Femur (tissue), 1 donor: ENCODE data around the gene APC.
"Not testable (repeated sequence)": the region's sequence is repeated elsewhere in the genome, so short reads cannot be mapped to it uniquely, and the experiment has no call there.

Experiments used
- DNase-seq: peaks from one replicate; pipeline ENCODE4 v3.0.0-alpha.2; 2017

Gene APC

DNA sequence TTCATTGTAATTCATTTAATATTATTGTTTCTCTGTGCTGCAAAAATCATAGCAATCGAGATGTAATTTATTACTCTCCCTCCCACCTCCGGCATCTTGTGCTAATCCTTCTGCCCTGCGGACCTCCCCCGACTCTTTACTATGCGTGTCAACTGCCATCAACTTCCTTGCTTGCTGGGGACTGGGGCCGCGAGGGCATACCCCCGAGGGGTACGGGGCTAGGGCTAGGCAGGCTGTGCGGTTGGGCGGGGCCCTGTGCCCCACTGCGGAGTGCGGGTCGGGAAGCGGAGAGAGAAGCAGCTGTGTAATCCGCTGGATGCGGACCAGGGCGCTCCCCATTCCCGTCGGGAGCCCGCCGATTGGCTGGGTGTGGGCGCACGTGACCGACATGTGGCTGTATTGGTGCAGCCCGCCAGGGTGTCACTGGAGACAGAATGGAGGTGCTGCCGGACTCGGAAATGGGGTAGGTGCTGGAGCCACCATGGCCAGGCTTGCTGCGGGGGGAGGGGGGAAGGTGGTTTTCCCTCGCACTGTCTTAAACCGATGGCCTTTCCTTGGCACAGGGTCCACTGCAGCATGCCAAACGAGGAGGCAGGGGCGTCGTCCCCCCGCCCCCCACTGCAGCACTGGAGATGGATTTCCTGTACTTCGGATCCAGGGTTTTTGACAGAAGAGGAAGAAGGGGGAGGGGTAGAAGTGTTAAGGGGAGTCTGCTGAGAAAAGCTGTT lies at the start of gene APC:
TSS of gene APC (plus strand) at position 423 of the 728 bp plus-strand sequence. CDS start 17,006 bp downstream, outside the sequence.
- peak; percentile 96 for DNase-seq

DNA sequence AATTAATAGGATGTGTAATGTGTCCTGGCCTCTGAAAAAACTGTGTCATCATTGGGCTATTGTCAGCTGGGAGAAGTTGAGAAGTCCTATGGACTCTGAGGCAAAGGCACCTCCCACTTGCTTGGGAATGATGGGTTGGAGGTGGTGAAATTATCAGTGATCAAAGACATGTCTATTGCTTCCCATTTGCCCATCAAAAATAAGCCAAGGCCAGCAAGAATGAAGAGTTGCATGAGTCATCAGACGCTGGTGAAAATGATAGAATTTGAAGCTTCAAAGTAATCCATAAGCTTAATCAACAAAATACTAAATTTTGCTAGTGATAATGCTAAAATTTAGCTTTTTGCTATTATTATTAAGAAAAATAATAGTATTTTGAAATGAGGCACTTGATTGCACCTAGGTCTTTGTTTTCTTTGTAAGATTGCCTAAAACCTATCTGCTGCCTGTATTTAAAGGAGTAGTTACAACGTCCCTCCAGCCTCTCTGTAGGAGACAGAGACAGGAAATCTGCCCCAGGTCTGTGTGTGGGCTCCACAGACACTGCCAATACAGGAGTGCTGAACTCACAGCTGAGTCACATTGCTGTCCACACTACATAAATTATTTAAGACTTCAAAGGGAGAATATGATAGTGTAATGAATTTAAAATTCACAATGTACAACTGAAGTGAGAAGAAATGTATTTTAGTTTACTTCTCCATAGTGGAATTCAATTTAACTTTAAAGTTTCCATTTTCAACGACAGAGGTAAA lies 48.4 kb upstream of the APC start:
- no peak for DNase-seq

DNA sequence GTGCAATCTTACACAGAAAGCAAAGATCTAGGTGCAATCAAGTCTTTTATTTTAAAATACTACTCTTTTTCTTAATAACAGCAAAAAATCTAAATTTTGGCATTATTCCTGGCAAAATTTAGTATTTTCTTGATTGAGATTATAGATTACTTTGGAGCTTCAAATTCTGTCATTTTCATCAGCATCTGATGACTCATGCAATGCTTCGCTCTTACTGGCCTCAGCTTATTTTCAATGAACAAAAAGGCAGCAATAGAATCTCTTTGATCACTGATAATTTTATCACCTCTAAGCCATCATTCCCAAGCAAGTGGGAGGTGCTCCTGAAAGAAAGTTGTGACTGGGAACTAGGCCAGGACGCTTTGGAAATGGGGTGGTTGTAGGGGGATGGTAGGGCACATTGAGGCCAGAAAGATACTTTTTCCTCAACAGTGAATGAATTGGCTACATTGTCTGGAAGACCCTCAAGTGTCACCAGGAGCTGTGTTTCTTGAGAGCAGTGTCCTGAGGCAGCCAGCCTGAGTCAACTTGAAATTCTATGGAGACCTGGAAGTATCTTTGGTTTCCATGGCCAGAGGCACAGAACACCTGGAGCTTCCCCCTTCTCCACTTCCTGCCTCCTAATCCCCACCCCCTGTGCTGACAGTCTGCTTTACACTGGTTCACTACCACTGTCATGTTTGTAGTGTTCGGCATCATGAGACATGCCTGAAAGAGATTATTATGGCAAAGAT lies 46.9 kb upstream of the APC start:
- DNase-seq: no peak

DNA sequence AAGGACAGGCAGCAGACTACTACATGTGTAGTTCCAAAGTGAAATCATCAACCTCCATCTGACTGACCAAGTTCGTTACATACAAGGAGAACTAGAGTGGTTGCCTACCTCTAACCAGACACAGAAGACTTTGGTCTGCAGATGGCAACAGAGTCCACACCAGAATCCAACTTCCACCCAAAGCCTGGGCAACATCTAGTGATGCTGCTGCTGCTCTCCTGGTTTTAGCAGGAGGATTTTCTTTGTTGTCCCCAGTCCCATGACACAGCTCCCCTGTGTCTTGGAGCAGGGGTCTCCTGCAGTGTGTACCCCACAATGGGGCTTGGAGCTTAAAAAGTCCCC lies 46.4 kb upstream of the APC start:
- DNase-seq: no peak

DNA sequence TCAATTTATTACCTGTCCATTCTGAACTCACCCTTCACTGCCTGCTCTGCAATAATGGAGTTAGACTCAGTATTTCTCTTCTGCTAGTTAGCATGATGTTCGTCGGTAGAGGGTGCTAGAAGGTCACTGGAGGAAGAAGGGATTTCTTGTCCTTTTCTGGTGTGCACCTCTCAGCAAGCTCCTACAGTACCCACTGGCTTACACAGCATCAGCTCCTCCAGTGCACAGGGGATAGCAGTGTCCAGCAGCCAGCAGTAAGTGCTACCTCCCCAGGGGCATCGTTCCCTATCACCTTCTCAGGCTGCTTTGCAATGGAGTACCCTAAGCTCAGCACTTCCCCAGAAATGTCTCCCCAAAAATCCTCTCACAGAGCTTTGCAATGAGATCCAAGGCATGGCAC lies 45.9 kb upstream of the APC start:
- DNase-seq: no peak

DNA sequence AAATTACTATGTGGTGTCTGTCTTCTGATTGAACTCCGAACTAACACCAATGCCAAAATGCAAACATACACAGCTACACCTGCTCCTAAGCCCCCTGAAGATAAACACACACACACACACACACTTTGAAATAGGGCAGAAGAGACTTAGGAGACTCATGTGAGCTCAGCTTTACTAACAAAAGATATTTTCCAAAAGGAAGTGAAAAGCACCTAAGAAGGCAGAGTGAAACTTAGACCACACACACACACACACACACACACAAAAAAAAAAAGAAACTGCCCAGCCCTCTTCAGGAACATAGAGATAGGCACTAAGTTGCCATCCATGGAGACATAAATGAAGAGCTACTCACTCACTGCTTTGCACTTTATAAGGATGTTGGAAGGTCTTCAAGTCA lies 45.2 kb upstream of the APC start:
- DNase-seq: no peak

DNA sequence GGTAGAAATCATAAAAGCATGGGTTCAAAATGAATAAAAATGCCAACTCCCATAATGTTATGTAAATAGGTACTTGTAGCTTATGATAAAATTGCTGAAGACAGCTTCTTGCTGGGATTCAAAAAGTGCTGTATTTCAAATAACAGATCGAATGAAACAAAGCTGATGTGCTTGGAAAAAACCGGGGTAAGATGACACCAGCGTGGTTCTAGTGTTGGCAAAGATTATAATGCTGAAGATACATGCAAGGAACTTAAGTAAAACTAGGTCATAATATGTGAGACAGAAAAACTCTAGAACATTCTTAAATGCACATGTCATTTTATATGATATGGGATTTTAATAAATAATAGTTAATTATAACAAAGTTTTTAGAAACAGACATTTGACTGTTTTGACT lies 44.4 kb upstream of the APC start:
- DNase-seq: no peak

DNA sequence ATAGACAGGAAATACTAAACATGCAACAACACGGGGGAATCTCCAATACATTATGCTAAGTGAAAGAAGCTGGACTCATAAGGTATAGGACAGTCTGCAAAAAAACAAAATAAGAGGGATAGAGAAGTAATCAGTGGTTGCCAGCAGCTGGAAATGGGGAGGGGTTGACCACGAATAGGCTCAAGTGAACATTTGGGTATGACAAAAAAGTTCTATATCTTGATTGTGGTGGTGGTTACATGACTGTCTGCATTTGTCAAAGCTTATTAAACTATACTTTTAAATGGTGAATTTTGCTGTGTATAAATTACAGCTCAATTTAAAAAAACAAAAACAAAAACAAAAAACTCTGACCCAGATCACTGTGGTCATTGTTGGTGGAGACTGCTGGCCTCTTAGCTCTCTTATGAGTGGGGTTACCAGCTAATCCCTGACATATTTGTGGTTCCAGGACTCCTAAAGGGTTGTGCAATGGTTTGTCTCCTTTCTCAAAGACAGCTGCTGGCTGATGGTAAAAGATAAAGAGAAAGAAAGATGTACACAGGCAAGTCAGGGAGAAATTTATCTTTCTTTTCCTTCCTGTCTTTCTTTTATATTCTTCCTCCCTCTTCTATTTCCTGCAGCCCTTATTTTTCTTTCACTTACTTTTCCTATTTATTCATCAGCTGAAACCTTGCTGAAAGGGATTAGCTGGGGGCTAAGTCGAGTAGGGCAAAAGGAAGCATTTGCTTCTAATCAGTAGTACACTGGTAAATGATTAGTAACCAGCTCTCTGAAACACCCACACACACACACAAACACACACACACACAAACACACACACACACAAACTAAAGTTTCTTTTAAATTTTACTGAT lies 42.6 kb upstream of the APC start:
- no peak for DNase-seq

DNA sequence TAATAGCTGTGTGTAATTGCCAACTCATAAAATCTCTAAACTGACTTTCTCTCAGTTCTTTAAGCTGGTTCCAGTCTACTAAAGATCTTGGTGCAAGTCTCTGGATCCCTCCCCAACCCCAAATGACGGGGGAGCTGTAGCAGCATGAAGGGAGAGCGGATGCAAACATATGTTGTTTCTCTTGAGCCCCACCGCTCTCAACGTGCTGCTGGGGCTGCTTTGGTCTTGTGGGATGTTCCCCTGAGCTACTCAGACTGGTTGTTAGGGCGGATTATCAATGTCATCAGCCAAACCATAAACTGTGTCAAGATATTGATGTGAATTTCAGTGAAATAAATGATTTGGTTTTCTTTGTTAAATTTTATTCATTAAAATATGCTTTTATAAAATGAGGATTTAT lies 40.9 kb upstream of the APC start:
- DNase-seq: no peak

DNA sequence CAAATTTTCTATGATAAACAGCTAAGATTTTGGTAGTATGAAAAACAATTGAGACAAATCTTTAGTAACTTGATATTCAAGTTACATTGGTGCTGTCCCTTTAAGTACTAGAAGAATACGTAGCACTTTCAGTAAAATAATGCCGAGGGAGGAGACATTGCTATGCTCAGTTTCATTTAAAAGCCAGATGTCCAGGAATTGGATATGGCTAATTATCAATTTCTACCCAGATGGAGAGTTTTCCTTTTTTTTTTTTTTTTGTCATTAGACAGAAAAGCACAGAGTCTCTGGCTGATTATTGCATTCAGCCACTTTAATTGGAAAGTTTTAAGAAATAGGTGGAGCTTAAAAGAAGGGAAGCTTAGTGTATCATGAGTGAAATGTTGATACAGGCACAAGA lies 40.4 kb upstream of the APC start:
- no peak for DNase-seq

DNA sequence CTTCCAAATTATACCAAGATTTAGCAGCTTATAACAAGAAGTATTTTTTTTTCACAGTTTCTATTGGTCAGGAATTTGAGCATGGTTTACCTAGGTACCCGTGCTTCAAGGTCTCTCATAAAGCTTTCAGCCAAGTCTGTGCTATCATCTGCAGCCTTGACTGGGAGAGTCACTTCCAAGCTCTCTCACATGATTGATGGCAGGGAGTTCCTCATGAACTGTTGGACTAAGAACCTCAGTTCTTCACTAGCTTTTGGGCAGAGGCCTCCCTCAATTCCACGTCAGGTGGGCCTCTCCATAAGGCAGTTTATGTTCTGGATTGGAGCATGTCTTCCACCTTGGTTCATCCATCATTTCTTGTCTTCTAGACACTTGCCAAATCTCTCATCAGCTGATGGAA lies 39.9 kb upstream of the APC start:
- no peak for DNase-seq

DNA sequence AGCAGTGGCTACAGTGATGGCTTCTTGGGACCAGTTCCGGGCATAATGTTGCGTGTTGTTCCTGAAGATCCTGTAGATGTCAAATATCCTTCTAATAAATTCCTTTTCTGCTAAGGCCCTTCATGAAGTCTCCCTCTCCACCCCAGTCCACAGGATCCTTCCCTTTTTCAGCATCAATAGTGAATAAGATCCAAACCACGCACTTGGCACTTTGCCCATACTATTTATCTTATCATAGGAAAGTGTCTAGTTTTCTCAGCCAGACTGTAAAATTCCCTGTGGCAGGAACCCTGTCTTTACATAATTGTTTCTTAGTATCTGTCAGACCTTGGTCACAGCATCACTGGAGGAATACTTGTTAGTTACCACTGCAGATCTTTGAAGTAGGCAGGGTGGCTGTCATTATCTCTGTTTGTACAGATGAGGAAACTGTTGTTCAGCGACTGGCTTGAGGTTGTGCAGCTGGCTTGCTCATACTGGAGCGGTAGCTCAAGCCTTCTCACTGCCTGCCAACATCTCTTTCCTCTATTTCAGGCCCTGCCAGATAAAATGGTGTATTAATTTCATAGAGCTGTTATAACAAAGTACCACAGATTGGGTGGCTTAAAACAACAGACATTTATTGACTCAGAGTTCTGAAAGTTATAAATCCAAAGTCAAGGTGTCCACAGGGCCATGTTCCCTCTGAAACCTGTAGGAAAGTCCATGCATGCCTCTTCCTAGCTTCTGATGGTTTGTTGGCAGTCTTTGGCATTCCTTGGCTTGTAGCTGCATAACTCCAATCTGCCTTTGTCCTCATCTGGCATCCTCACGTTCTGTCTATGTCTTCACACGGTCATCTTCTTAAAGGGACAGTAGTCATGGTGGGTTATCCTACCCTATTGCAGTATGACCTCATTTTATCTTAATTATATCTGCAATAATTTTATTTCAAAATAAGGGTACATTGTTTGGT lies 33.5 kb upstream of the APC start:
- no peak for DNase-seq

DNA sequence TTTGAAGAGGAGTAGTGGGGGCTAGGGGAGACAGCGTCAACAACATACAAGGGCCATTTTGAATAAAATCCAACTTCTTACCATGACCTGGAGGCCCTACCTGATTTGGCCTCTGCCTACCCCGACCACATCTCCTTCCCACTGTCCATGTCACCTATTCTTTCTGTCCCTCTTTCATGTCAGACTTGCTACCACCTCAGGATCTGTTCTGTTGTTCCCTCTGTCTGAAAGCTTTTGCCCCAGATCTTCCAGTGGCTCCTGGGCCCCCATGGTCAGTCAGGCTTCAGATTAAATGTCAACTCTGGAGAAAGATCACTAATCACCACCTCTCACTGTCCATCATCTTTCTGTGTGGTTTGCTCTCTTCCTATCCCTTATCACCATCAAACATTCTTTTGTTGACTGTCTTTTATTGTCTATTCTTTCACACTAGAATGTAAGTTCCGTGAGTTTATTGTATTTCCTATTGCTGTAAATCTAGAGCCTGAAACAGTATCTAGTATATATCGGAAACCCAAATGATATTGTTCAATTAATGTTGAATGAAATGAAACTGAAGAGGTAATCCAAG lies 31.2 kb upstream of the APC start:
- no peak for DNase-seq

DNA sequence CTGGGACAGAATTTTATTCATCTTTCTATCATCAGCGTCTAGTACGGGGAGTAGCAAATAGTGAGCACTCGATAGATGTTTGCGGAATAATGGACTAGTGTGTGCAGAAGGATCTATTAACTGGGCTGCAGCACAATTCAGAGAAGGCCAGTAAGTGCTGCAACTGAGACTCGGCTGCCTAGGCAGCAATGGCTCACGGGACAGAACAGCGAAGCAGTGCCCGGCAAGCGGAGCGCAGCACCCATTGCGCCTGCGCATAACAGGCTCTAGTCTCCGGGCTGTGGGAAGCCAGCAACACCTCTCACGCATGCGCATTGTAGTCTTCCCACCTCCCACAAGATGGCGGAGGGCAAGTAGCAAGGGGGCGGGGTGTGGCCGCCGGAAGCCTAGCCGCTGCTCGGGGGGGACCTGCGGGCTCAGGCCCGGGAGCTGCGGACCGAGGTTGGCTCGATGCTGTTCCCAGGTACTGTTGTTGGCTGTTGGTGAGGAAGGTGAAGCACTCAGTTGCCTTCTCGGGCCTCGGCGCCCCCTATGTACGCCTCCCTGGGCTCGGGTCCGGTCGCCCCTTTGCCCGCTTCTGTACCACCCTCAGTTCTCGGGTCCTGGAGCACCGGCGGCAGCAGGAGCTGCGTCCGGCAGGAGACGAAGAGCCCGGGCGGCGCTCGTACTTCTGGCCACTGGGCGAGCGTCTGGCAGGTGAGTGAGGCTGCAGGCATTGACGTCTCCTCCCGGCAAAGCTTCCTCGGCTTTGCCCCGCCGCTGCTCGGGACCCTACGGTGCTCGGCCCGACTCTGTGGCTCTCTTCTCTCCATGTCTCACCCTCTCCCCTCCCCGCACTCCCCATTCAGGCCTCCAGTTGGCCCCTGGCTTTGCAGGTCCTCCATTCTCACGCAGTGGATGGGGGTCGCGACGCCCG lies 30.2 kb upstream of the APC start:
- DNase-seq: peak; percentile 98

DNA sequence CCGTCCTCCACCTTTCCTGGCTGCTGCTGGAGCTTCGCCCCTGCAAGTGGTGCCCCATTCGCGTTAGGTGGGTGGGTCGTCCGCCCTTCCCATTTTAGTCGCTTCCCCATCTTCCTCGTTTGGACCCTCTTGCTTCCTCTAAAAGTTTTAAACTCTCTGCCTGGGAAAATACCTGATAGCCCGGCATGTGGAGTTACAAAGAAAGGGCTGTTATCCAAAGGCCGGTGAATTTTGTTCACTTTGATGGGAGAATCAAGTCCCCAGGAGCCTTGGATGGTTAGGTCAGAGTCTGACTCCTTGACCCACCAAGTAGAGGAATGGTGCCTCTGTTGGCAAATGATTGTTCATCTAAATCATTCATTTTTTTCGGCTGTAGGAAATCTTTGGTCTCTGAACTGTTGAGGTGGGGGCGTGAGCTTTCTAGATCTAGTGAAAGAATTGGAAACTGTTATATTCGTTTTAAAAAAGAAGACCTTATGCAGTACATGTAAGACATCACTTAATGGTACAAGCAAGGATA lies 29.5 kb upstream of the APC start:
- DNase-seq: no peak

DNA sequence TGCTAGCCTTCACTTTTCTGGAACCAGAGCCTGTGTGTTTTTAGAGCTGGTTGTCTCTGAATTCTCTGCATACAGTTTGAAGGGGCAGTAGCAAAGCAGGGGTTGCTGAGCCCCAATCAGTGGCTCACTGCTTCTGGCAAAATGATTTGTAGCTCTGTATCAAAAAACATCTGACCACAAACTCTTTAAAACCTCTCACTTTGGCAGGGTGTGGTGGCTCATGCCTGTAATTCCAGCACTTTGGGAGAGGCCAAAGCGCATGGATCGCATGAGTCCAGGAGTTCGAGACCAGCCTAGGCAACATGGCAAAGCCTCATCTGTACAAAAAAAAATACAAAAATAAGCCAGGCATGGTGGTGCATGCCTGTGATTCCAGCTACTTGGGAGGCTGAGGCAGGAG lies 28.3 kb upstream of the APC start:
- no peak for DNase-seq

DNA sequence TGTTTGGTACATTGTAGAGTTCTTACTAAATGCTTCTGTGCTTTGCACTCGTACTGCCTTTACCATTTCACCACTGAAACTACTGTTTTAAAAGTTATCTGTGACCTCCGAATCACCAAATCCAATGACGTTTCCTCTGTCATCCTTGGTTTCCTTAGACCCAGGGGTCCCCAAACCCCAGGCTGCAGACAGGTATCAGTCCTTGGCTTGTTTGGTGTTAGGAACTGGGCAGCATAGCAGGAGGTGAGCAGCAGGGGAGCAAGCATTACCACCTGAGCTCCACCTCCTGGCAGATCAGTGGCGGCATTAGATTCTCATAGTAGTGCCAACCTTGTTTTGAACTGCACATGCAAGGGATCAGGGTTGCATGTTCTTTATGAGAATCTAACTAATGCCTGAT lies 26.8 kb upstream of the APC start:
- no peak for DNase-seq

DNA sequence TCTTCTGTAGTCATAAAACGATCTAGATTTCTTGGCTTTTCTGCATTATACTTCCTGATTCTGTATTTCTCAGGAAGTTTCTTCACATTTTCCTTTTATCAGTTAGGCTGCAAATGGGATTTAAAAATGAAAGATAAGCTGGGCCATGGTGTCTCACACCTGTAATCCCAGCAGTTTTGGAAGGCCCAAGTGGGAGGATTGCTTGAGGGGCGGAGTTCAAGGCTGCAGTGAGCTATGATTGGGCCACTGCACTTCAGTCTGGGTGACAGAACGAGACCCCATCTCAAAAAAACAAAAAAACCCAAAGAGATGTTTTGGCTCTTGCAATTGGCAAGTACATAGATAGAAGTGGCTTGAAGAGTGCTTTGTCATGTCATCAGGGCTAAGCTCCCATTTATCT lies 26.2 kb upstream of the APC start:
- DNase-seq: no peak

DNA sequence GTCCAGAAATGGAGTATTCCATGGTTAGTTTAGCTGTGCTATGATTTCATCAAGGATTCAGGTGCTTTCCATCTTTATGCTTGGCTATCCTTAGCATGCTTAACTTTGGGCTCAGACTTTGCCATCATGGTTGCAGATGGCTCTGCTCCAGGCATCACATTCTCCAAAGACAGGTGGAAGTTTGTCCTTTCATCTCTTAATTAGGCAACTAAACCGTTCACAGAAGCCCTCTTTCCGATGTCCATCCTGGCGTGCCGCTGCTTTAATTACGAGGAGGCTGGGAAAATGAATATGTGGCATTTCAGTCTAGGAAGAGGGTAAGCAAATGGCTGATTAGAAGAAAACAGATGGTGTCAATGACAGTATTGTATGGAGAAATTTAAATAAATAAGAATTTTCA lies 24.5 kb upstream of the APC start:
- no peak for DNase-seq

DNA sequence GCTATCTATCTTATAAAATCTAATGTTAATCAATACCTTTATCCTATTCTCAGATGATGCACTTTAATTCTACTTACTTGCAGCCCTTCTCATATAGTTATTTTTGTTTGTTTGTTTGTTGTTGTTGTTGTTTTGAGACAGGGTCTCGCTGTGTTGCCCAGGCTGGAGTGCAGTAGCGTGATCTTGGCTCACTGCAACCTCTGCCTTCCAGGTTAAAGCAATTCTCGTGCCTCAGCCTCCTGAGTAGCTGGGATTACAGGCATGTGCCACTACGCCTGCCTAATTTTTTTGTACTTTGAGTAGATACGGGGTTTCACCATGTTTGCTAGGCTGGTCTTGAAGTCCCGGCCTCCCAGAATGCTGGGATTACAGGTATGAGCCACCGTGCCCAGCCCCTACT lies 20.8 kb upstream of the APC start:
- DNase-seq: not testable (repeated sequence)
